Measurements from ENCODE around the gene MAP3K21. TPM values are rescaled to one million over a fixed set of nuclear protein-coding genes. Genes with fewer than 3 reads are reported as not detected.

Gene MAP3K21
- total RNA-seq, 4 donors from 2014 or later = 6.4 to 12.4 (median 9.0) TPM

DNA sequence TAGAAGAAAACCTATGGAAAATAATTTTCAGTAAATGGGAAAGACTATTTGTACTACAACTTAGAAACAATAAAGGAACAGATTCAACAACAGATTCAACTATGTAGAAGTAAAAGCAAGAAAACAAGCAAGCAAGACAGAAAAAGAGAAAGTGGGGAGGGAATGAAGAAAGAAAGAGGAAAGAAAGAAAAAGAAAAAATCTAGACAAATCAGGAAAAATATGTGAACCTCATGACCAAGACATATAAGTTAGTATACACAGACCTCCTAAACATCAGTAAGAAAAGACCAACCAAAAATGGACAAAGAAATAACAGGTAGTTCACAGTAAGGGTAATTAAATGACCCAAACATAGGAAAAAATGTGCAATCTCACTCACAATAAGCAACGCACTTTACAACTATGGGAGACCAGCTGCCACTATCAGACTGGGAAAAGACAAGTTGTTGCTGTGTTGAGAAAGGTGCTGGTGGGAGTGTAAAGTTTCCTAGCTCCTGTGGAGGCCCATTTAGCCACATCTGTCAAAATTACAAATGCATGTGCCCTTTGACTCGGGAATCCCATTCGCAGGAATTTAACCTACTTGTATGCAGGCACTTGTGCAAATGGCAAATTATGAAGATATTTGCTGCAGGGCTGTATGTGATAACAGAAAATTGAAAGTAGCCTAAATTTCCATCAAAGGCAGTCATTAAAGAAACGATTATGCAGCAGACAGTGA lies 13.9 kb upstream of the MAP3K21 start:
- intact Hi-C loops (cut with DNase I) = no loop called here
- no peak for TF ChIP-seq POLR2A (IDR thresholded peaks at IDR 0.05)
- TF ChIP-seq, protein P1, sequence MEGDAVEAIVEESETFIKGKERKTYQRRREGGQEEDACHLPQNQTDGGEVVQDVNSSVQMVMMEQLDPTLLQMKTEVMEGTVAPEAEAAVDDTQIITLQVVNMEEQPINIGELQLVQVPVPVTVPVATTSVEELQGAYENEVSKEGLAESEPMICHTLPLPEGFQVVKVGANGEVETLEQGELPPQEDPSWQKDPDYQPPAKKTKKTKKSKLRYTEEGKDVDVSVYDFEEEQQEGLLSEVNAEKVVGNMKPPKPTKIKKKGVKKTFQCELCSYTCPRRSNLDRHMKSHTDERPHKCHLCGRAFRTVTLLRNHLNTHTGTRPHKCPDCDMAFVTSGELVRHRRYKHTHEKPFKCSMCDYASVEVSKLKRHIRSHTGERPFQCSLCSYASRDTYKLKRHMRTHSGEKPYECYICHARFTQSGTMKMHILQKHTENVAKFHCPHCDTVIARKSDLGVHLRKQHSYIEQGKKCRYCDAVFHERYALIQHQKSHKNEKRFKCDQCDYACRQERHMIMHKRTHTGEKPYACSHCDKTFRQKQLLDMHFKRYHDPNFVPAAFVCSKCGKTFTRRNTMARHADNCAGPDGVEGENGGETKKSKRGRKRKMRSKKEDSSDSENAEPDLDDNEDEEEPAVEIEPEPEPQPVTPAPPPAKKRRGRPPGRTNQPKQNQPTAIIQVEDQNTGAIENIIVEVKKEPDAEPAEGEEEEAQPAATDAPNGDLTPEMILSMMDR (IDR thresholded peaks at IDR 0.05) = no peak
- Histone ChIP-seq H3K4me3 (replicated peaks in 1 of 3) (no peak overlapping the region), H3K4me1 (no peaks in the 10 kb centered on the region), H3K9me3 (no peaks in the 10 kb centered on the region), H3K27me3 (no peaks in the 10 kb centered on the region), H3K36me3 (no peaks in the 10 kb centered on the region), H3K27ac (no peak overlapping the region)
- DNase-seq = no peak
- WGBS, 2 donors = 77 to 81% methylated on average over 4 of the region's 4 CpGs

DNA sequence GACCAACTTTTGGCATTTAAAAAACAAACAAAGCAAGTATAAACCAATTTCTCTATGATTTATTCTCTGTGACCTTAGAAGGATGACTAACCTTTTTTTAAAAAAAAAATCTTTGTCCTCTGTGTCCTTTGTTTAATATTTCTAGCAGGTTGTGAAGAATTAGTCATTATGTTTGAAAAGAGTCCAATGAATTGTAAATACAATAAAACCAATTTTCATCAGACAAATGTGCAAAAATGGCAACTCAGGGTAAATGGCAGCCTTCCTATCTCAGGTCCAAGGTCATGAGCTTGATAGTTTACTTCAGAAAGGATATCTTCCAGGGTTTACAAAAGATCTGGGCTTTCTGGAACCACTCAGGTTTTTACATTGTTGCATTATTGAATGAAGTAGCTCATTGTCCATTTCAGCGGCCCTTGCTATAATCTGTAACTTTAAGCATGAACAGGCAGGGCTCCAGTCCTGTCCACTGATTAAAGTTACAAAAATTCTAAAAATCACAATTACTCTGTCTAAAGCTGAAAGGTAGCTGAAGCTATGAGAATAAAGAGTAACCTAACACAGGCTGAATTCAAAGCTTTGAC lies 11.7 kb upstream of the MAP3K21 start:
- TF ChIP-seq, protein P1 (IDR thresholded peaks at IDR 0.05) = no peak
- TF ChIP-seq POLR2A (IDR thresholded peaks at IDR 0.05) = no peak
- Histone ChIP-seq H3K4me3 (replicated peaks in 1 of 3) (no peak overlapping the region), H3K27ac (no peak overlapping the region), H3K36me3 (no peaks in the 10 kb centered on the region), H3K9me3 (no peaks in the 10 kb centered on the region), H3K27me3 (no peaks in the 10 kb centered on the region), H3K4me1 (no peaks in the 10 kb centered on the region)
- no peak for DNase-seq
- WGBS, 2 donors = 68 to 72% methylated on average over 1 of the region's 1 CpG
- intact Hi-C loops (cut with DNase I) = no loop called here

DNA sequence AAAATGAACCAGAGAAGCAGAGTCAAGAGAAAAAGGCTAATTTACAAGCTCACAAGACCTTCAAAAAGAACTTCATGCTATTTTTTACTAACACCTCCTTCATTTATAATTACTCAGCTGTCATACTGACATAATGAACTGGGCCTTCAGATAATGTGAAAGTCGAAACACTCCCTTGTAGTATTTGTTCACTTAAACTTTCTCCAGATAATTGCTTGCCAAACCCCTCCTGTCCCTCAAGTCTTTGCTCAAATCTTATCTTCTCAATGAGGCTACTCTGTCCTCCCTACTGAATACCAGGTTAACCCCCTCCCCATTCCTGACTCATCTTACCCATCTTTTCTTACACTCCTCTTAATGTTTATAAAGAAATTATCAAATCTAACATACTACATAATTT lies 11.1 kb upstream of the MAP3K21 start:
- DNase-seq = no peak
- WGBS, 2 donors = 86 to 95% methylated on average over 1 of the region's 1 CpG
- Histone ChIP-seq H3K36me3 (no peaks in the 10 kb centered on the region), H3K27ac (no peak overlapping the region), H3K4me1 (no peaks in the 10 kb centered on the region), H3K9me3 (no peaks in the 10 kb centered on the region), H3K4me3 (replicated peaks in 1 of 3) (no peak overlapping the region), H3K27me3 (no peaks in the 10 kb centered on the region)
- no peak for TF ChIP-seq POLR2A (IDR thresholded peaks at IDR 0.05)
- TF ChIP-seq, protein P1 (IDR thresholded peaks at IDR 0.05) = no peak
- intact Hi-C loops (cut with DNase I) = no loop called here

DNA sequence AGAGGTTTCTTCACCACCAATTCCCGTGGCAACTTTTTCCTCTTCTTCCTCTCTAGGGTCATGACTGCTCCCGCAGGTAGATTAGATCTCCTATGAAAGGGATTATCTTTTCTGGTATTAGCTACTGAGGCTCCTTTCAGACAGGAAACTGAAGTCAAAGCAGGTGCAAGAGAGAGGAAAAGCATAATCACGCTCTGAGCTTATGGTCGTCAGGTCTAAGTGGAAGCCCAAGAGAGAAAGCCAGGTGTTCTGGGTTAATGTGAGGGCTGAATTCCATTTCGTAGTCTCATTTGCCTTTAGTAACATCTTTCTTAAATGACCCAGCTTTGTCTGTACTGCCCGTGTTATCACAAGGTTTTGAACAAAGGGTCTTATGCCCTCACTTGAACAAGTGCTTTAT lies 8.3 kb upstream of the MAP3K21 start:
- intact Hi-C loops (cut with DNase I) = no loop called here
- H3K36me3 ChIP-seq = no peaks in the 10 kb centered on the region

DNA sequence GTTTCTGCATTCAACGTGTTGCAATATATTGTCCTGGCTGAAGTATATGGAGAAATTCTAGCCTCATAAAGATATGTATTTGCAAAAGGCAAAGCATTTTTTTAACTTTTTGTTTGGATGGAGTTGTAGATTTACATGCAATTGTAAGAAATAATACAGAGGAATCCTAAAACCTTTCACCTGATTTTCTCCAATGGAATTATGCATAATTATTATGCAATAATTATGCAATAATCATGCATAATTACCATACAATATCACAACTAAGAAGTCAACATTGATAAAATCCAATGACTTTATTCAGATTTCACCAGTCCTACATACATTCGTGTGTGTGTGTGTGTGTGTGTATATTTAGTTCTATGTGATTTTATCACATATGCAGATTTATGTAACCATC lies 7.5 kb upstream of the MAP3K21 start:
- DNase-seq = no peak
- WGBS, 2 donors = 76 to 84% methylated on average over 2 of the region's 2 CpGs
- TF ChIP-seq, protein P1 (IDR thresholded peaks at IDR 0.05) = no peak
- no peak for TF ChIP-seq POLR2A (IDR thresholded peaks at IDR 0.05)
- Histone ChIP-seq H3K36me3 (no peaks in the 10 kb centered on the region), H3K9me3 (no peaks in the 10 kb centered on the region), H3K27me3 (no peaks in the 10 kb centered on the region), H3K4me3 (replicated peaks in 1 of 3) (no peak overlapping the region), H3K4me1 (no peaks in the 10 kb centered on the region), H3K27ac (no peak overlapping the region)
- intact Hi-C loops (cut with DNase I) = no loop called here

More for the DNA sequence above, 8.3 kb upstream of the MAP3K21 start:
- Histone ChIP-seq H3K4me3 (replicated peaks in 1 of 3) (no peak overlapping the region), H3K4me1 (no peaks in the 10 kb centered on the region), H3K9me3 (no peaks in the 10 kb centered on the region), H3K27ac (no peak overlapping the region), H3K27me3 (no peaks in the 10 kb centered on the region)
- no peak for TF ChIP-seq POLR2A (IDR thresholded peaks at IDR 0.05)
- TF ChIP-seq, protein P1 (IDR thresholded peaks at IDR 0.05) = no peak
- 73 to 78% methylated on average over 6 of the region's 6 CpGs for WGBS, 2 donors
- DNase-seq = no peak

All from thyroid gland (tissue), 4 donors.